K562 (cell line): ENCODE data around the gene SLC5A11. TPM values are rescaled to one million over a fixed set of nuclear protein-coding genes. Genes with fewer than 3 reads are reported as not detected.

Experiments used
- BRCA1 ChIP-seq, 2 experiments: fragments of 450-650 bp in 1 of 2; sonication (generic) in 1 of 2; formaldehyde crosslinking in 1 of 2; IDR thresholded peaks; 2 replicates each; pipeline versions ENCODE4 v1.5.0 to v1.6.1; 2017 to 2020; ENCODE audit warnings: mild to moderate bottlenecking in 1 of 2, missing genetic modification reagents in 1 of 2
- CTCF ChIP-seq, 3 experiments: IDR thresholded peaks in 2 of 3; conservative IDR thresholded peaks in 1 of 3; 2 replicates each; pipeline ENCODE4 v1.5.1; 2011 to 2012; ENCODE audit warnings: low read length in 3 of 3, mild to moderate bottlenecking in 3 of 3, control low read depth in 2 of 3, improper control_type of control experiment in 1 of 3, inconsistent platforms in 1 of 3, low read depth in 1 of 3, mixed read lengths in 1 of 3, moderate library complexity in 1 of 3; ENCODE audit not compliant: insufficient read depth in 2 of 3
- EP300 ChIP-seq: IDR thresholded peaks from 2 replicates; pipeline ENCODE4 v1.6.1; 2012; ENCODE audit warnings: low read length, improper control_type of control experiment
- ESRRB ChIP-seq: fragments of 250-450 bp; sonication (Bioruptor Pico); IDR thresholded peaks from 2 replicates; pipeline ENCODE4 v1.5.0; 2020; ENCODE audit warnings: mild to moderate bottlenecking, moderate library complexity, borderline replicate concordance
- HNRNPL ChIP-seq: fragments of 200-400 bp; formaldehyde crosslinking; IDR thresholded peaks from 2 replicates; pipeline ENCODE4 v1.6.1; 2017; ENCODE audit warnings: low read depth, mild to moderate bottlenecking, low read length
- MAZ ChIP-seq, 2 experiments: fragments of 450-650 bp in 1 of 2; sonication (generic) in 1 of 2; formaldehyde crosslinking; IDR thresholded peaks in 1 of 2; conservative IDR thresholded peaks in 1 of 2; 2 replicates each; pipeline versions ENCODE4 v1.4.0 to v1.5.0; 2020; ENCODE audit warnings: mild to moderate bottlenecking in 1 of 2, missing genetic modification reagents in 1 of 2
- PHB2 ChIP-seq: fragments of 450-650 bp; IDR thresholded peaks from 2 replicates; pipeline ENCODE4 v1.6.1; 2017; ENCODE audit warnings: low read depth
- PHTF2 ChIP-seq: fragments of 250-450 bp; sonication (Bioruptor Pico); IDR thresholded peaks from 2 replicates; pipeline ENCODE4 v1.5.0; 2021; ENCODE audit warnings: mild to moderate bottlenecking
- SNIP1 ChIP-seq: fragments of 450-650 bp; IDR thresholded peaks from 2 replicates; pipeline ENCODE4 v1.7.1; 2017; ENCODE audit warnings: low read depth, mild to moderate bottlenecking
- SRSF7 ChIP-seq: fragments of 200-400 bp; formaldehyde crosslinking; optimal IDR thresholded peaks from 2 replicates; pipeline ENCODE3; 2017; ENCODE audit warnings: mild to moderate bottlenecking, low read depth, low read length
- THRAP3 ChIP-seq: fragments of 450-650 bp; IDR thresholded peaks from 2 replicates; pipeline ENCODE4 v1.6.1; 2016; ENCODE audit warnings: mild to moderate bottlenecking, inconsistent platforms, borderline replicate concordance
- UBTF ChIP-seq, 2 experiments: IDR thresholded peaks; 2 replicates each; pipeline ENCODE4 v1.6.1; 2012; ENCODE audit warnings: improper control_type of control experiment in 2 of 2, low read depth in 2 of 2, low read length in 2 of 2, borderline replicate concordance in 1 of 2
- ZBTB43 ChIP-seq: sonication (generic); formaldehyde crosslinking; IDR thresholded peaks from 2 replicates; pipeline ENCODE4 v1.8.0; 2023; ENCODE audit warnings: mild to moderate bottlenecking, missing genetic modification reagents
- ZFP30 ChIP-seq: fragments of 250-450 bp; sonication (Bioruptor Pico); IDR thresholded peaks from 2 replicates; pipeline ENCODE4 v1.8.0; 2022; ENCODE audit warnings: moderate library complexity, mild to moderate bottlenecking, inconsistent platforms, borderline replicate concordance
- ZKSCAN3 ChIP-seq: fragments of 250-450 bp; sonication (Bioruptor Pico); IDR thresholded peaks from 2 replicates; pipeline ENCODE4 v1.4.0; 2020
- ZNF655 ChIP-seq: fragments of 250-450 bp; sonication (Bioruptor Pico); IDR thresholded peaks from 2 replicates; pipeline ENCODE4 v1.5.0; 2021
- polyA plus RNA-seq, 8 experiments: library from polyadenylated mRNA; depleted of rRNA in 4 of 8; stranded (reverse) in 5 of 8; unstranded in 3 of 8; fragments of >200 nt; fragmentation: Nextera tagmentation in 2 of 8; fragmentation: Illumina TruSeq in 1 of 8; extraction: Ambion mirVana in 2 of 8; extraction: Trizol in 1 of 8; gene quantifications; 2 replicates each; pipeline versions ENCODE4 v1.2.1 to v1.2.3, GENCODE V29; 2011 to 2014; ENCODE audit warnings: inconsistent platforms in 1 of 8, missing spikeins in 1 of 8
- total RNA-seq, 7 experiments: library from RNA; depleted of rRNA in 6 of 7; stranded (reverse); fragments of >200 nt in 6 of 7; fragmentation: Illumina TruSeq in 2 of 7; extraction: Trizol in 2 of 7; gene quantifications; 2 replicates each; pipeline versions ENCODE4 v1.2.1 to v1.2.3, GENCODE V29; 2011 to 2021; ENCODE audit warnings: low replicate concordance in 1 of 7
- TF ChIP-seq, protein P1 (sequence below): fragments of 250-450 bp; sonication (Bioruptor Pico); IDR thresholded peaks from 2 replicates; pipeline ENCODE4 v1.5.1; 2021; ENCODE audit warnings: mild to moderate bottlenecking

Gene SLC5A11
- total and polyA plus RNA-seq, 9 of the 15 experiments (the other 6 are each of a cell fraction or from before 2014, with no cell fraction given), result 0.04 to 0.25 (median 0.11) TPM; not detected in 3

- TF ChIP-seq BRCA1 (IDR thresholded peaks at IDR 0.05), result no peak
- no peak for TF ChIP-seq BRCA1 (CRISPR knock-in tag; IDR thresholded peaks at IDR 0.05)
- TF ChIP-seq THRAP3, result no peak
- no peak for TF ChIP-seq ZNF655 (CRISPR knock-in tag)
- no peak for TF ChIP-seq SRSF7
- TF ChIP-seq, protein P1, sequence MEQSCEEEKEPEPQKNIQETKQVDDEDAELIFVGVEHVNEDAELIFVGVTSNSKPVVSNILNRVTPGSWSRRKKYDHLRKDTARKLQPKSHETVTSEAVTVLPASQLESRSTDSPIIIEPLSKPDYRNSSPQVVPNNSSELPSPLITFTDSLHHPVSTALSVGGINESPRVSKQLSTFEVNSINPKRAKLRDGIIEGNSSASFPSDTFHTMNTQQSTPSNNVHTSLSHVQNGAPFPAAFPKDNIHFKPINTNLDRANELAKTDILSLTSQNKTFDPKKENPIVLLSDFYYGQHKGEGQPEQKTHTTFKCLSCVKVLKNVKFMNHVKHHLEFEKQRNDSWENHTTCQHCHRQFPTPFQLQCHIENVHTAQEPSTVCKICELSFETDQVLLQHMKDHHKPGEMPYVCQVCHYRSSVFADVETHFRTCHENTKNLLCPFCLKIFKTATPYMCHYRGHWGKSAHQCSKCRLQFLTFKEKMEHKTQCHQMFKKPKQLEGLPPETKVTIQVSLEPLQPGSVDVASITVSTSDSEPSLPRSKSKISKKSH, result no peak
- TF ChIP-seq EP300, result peak; percentile 85
- no peak for TF ChIP-seq ZKSCAN3 (CRISPR knock-in tag)
- no peak for TF ChIP-seq PHTF2
- TF ChIP-seq HNRNPL, result no peak
- TF ChIP-seq CTCF (IDR thresholded peaks at IDR 0.05 in 2 of 3, conservative IDR thresholded peaks at IDR 0.05 in 1 of 3; ENCODE audit: insufficient read depth in 2 of 3, low read depth in 1 of 3, low read length in 3 of 3), result 0 out of 6 replicates have a peak, but pooled peaks of 1 of the 3 experiments have one; percentile 2
- TF ChIP-seq ESRRB (CRISPR knock-in tag), result no peak
- TF ChIP-seq PHB2, result peak; percentile 51; the same call in 1 of the 2 replicates
- no peak for TF ChIP-seq SNIP1
- TF ChIP-seq ZFP30 (CRISPR knock-in tag), result no peak
- TF ChIP-seq ZBTB43, result no peak
- TF ChIP-seq UBTF (IDR thresholded peaks at IDR 0.05; ENCODE audit: borderline replicate concordance in 1 of 2, low read depth in 2 of 2, low read length in 2 of 2), result no peak
- TF ChIP-seq MAZ (CRISPR knock-in tag; conservative IDR thresholded peaks at IDR 0.05 in 1 of 2, IDR thresholded peaks at IDR 0.05 in 1 of 2), result peak in 1 of 2 experiments; percentile 50; a peak in 1 of 4 replicates
These were observed 1.4 kb upstream of the SLC5A11 start (continued) for GRCh38 chr16:24844101-24845030.
